HEK293 (cell line): ENCODE data around the gene ZCCHC8.
"Not testable (repeated sequence)": the region's sequence is repeated elsewhere in the genome, so short reads cannot be mapped to it uniquely, and the experiment has no call there.

ENCODE experiments used
- CTCF ChIA-PET: fragments of 350-600 bp; formaldehyde crosslinking; extraction: SDS; loops from one replicate; lab custom pipeline; 2021; ENCODE audit warnings: antibody characterized with exemption; lab: Yijun Ruan, JAX
- POLR2A ChIA-PET: fragments of 300-600 bp; formaldehyde crosslinking; extraction: SDS; loops from one replicate; lab custom pipeline; 2020; ENCODE audit warnings: antibody characterized with exemption, inconsistent platforms; lab: Yijun Ruan, JAX
- H3K27ac ChIP-seq: fragments of 200-500 bp; sonication (Bioruptor generic); 2 replicates; pipeline ENCODE4 v1.5.1; 2014; ENCODE audit warnings: low read depth, low read length, control low read depth, inconsistent platforms; ENCODE audit errors: extremely low read depth
- H3K36me3 ChIP-seq, 2 experiments: fragments of 200-500 bp in 1 of 2; sonication (Bioruptor generic) in 1 of 2; 1 replicate in 1 of 2; 2 replicates in 1 of 2; pipeline ENCODE4 v1.5.1; 2014 to 2017; ENCODE audit warnings: inconsistent platforms in 2 of 2, low read length in 2 of 2; ENCODE audit not compliant: control insufficient read depth in 2 of 2, insufficient read depth in 1 of 2
- H3K4me1 ChIP-seq: fragments of 200-500 bp; sonication (Bioruptor generic); 2 replicates; pipeline ENCODE4 v1.5.1; 2014; ENCODE audit warnings: mild to moderate bottlenecking, low read length, inconsistent platforms; ENCODE audit not compliant: control insufficient read depth, insufficient read depth
- H3K4me3 ChIP-seq: 2 replicates; pipeline ENCODE4 v1.5.1; 2011; ENCODE audit warnings: low read depth, mild to moderate bottlenecking, control low read depth, low read length, moderate library complexity
- H3K9me3 ChIP-seq: fragments of 200-500 bp; sonication (Bioruptor generic); 2 replicates; pipeline ENCODE4 v1.5.1; 2014; ENCODE audit warnings: low read depth, low read length, inconsistent platforms; ENCODE audit not compliant: control insufficient read depth, insufficient read depth
- ZBTB11 ChIP-seq: fragments of 450-650 bp; formaldehyde crosslinking; conservative IDR thresholded peaks from 2 replicates; pipeline ENCODE4 v1.5.1; 2016; ENCODE audit warnings: low read depth, missing biosample characterization, missing genetic modification characterization
- ZBTB21 ChIP-seq: fragments of 450-650 bp; formaldehyde crosslinking; IDR thresholded peaks from 2 replicates; pipeline ENCODE4 v1.5.1; 2017; ENCODE audit warnings: missing biosample characterization, missing genetic modification characterization
- ZFHX2 ChIP-seq: fragments of 450-650 bp; formaldehyde crosslinking; conservative IDR thresholded peaks from 2 replicates; pipeline ENCODE4 v1.5.1; 2016; ENCODE audit warnings: missing biosample characterization, missing genetic modification characterization
- ZNF121 ChIP-seq: fragments of 450-650 bp; formaldehyde crosslinking; IDR thresholded peaks from 2 replicates; pipeline ENCODE4 v1.5.1; 2016; ENCODE audit warnings: missing biosample characterization, missing genetic modification characterization
- ZNF140 ChIP-seq: fragments of 450-650 bp; formaldehyde crosslinking; IDR thresholded peaks from 2 replicates; pipeline ENCODE4 v1.5.1; 2016; ENCODE audit warnings: missing biosample characterization, missing genetic modification characterization
- ZNF394 ChIP-seq: fragments of 450-650 bp; formaldehyde crosslinking; IDR thresholded peaks from 2 replicates; pipeline ENCODE4 v1.5.1; 2016; ENCODE audit warnings: missing biosample characterization, missing genetic modification characterization, mild to moderate bottlenecking, moderate library complexity, borderline replicate concordance
- ZNF518A ChIP-seq: fragments of 450-650 bp; formaldehyde crosslinking; conservative IDR thresholded peaks from 2 replicates; pipeline ENCODE4 v1.5.1; 2016; ENCODE audit warnings: low read depth, missing biosample characterization, missing genetic modification characterization
- ZNF623 ChIP-seq: fragments of 450-650 bp; formaldehyde crosslinking; IDR thresholded peaks from 2 replicates; pipeline ENCODE4 v1.5.1; 2016; ENCODE audit warnings: missing biosample characterization, missing genetic modification characterization
- ZNF629 ChIP-seq: fragments of 450-650 bp; formaldehyde crosslinking; IDR thresholded peaks from 2 replicates; pipeline ENCODE4 v1.5.1; 2017; ENCODE audit warnings: missing biosample characterization, missing genetic modification characterization

ZCCHC8 gene

GRCh38 chr12:122447825-122448224 lies 52.9 kb downstream of the ZCCHC8 start:
- not testable (repeated sequence) for H3K27ac ChIP-seq, H3K36me3 ChIP-seq, H3K4me1 ChIP-seq, H3K9me3 ChIP-seq, H3K4me3 ChIP-seq
- TF ChIP-seq ZNF394 (tag by site-specific recombination) (peak; percentile 59; the same call in 1 of the 2 replicates), ZNF140 (tag by site-specific recombination) (0 out of 2 replicates have a peak, but pooled peaks have one; percentile 8), ZNF518A (peak; percentile 63), ZNF623 (tag by site-specific recombination) (peak; percentile 35; the same call in 1 of the 2 replicates), ZBTB11 (peak; percentile 27; the same call in 1 of the 2 replicates)
- ChIA-PET POLR2A (interaction anchor here (0.7 kb wide), 1 partner anchor 13 kb away, joined by 3 read pairs; no protein-coding TSS in a partner anchor), CTCF (interaction anchor here (2.2 to 2.7 kb wide), 2 partner anchors 24 to 48 kb away, joined by 4 to 8 read pairs; no protein-coding TSS in a partner anchor)

- POLR2A ChIA-PET, H3K27ac ChIP-seq, H3K36me3 ChIP-seq, H3K4me1 ChIP-seq, H3K9me3 ChIP-seq, H3K4me3 ChIP-seq: not testable (repeated sequence)
- TF ChIP-seq ZBTB21 (tag by site-specific recombination), result 0 out of 2 replicates have a peak, but pooled peaks have one; percentile 34
- TF ChIP-seq ZNF629 (tag by site-specific recombination), result peak; percentile 25; the same call in 1 of the 2 replicates
- CTCF ChIA-PET, result interaction anchor here (0.6 to 2.2 kb wide), 3 partner anchors 16 to 93 kb away, joined by 3 to 4 read pairs (median 3); no protein-coding TSS in a partner anchor
Measured at GRCh38 chr12:122446390-122446789, 54.3 kb downstream of the ZCCHC8 start.

GRCh38 chr12:122444071-122444470 lies 56.7 kb downstream of the ZCCHC8 start:
- H3K4me1 ChIP-seq, H3K4me3 ChIP-seq, H3K27ac ChIP-seq, H3K36me3 ChIP-seq, H3K9me3 ChIP-seq, POLR2A ChIA-PET: not testable (repeated sequence)
- CTCF ChIA-PET, result interaction anchor here (0.6 kb wide), 1 partner anchor 1471 kb away, joined by 3 read pairs; no protein-coding TSS in a partner anchor
- peak; percentile 83 for TF ChIP-seq ZNF121 (tag by site-specific recombination)

GRCh38 chr12:122438822-122439221 lies 61.9 kb downstream of the ZCCHC8 start:
- TF ChIP-seq ZFHX2 (tag by site-specific recombination), result 0 out of 2 replicates have a peak, but pooled peaks have one; percentile 7
- TF ChIP-seq, all 188 proteins: peak for 1; not testable (repeated sequence) for 187
- POLR2A ChIA-PET, result interaction anchor here (0.7 kb wide), 1 partner anchor 99 kb away, joined by 7 read pairs; no protein-coding TSS in a partner anchor
- not testable (repeated sequence) for H3K4me3 ChIP-seq, H3K9me3 ChIP-seq, H3K36me3 ChIP-seq, H3K27ac ChIP-seq, H3K4me1 ChIP-seq
- CTCF ChIA-PET, result interaction anchor here (0.9 to 1.5 kb wide), 3 partner anchors 32 to 83 kb away, joined by 3 to 6 read pairs (median 5); no protein-coding TSS in a partner anchor
